H9 (cell line): ENCODE results near the gene GHRHR. TPM values are rescaled to one million over a fixed set of nuclear protein-coding genes. Genes with fewer than 3 reads are reported as not detected.

Experiments used
- DNase-seq: peaks from one replicate; pipeline ENCODE4 v3.0.0-alpha.2; 2017
- H2AFZ ChIP-seq: one replicate; pipeline ENCODE4 v1.6.1; 2013; ENCODE audit warnings: mild to moderate bottlenecking, low read length, control low read depth, moderate library complexity
- H2AK5ac ChIP-seq: 2 replicates; pipeline ENCODE4 v1.6.1; 2013; ENCODE audit warnings: low read length, control low read depth, mixed read lengths; ENCODE audit not compliant: insufficient read length
- H2BK120ac ChIP-seq: one replicate; pipeline ENCODE4 v1.6.1; 2013; ENCODE audit warnings: low read depth, mild to moderate bottlenecking, low read length, control low read depth, inconsistent platforms; ENCODE audit not compliant: poor library complexity, severe bottlenecking
- H2BK12ac ChIP-seq: 2 replicates; pipeline ENCODE4 v1.6.1; 2013; ENCODE audit warnings: low read length, control low read depth, mixed read lengths, low read depth; ENCODE audit not compliant: insufficient read length
- H2BK15ac ChIP-seq: 2 replicates; pipeline ENCODE4 v1.6.1; 2013; ENCODE audit warnings: low read depth, low read length, control low read depth
- H2BK20ac ChIP-seq: one replicate; pipeline ENCODE4 v1.6.1; 2013; ENCODE audit warnings: low read depth, mild to moderate bottlenecking, low read length, control low read depth, inconsistent platforms; ENCODE audit not compliant: poor library complexity, severe bottlenecking
- H2BK5ac ChIP-seq: 2 replicates; pipeline ENCODE4 v1.6.1; 2013; ENCODE audit warnings: low read length, control low read depth, mixed read lengths; ENCODE audit not compliant: insufficient read length
- H3K14ac ChIP-seq: 2 replicates; pipeline ENCODE4 v1.6.1; 2013; ENCODE audit warnings: low read length, control low read depth; ENCODE audit not compliant: insufficient read depth
- H3K18ac ChIP-seq: 2 replicates; pipeline ENCODE4 v1.6.1; 2013; ENCODE audit warnings: low read depth, mild to moderate bottlenecking, mixed read lengths, low read length, control low read depth; ENCODE audit not compliant: insufficient read length
- H3K23ac ChIP-seq: 2 replicates; pipeline ENCODE4 v1.6.1; 2013; ENCODE audit warnings: low read length, control low read depth, mixed read lengths, low read depth; ENCODE audit not compliant: insufficient read length
- H3K23me2 ChIP-seq: 2 replicates; pipeline ENCODE4 v1.6.1; 2013; ENCODE audit warnings: low read depth, mild to moderate bottlenecking, mixed read lengths, low read length, control low read depth; ENCODE audit not compliant: insufficient read length, poor library complexity, severe bottlenecking
- H3K27ac ChIP-seq: 2 replicates; pipeline ENCODE4 v1.5.1; 2013; ENCODE audit warnings: low read length, control low read depth, mixed read lengths, low read depth; ENCODE audit not compliant: insufficient read length
- H3K27me3 ChIP-seq: 2 replicates; pipeline ENCODE4 v1.6.1; 2013; ENCODE audit warnings: low read length, control low read depth, inconsistent platforms; ENCODE audit not compliant: insufficient read depth
- H3K4ac ChIP-seq: 2 replicates; pipeline ENCODE4 v1.6.1; 2013; ENCODE audit warnings: low read depth, mild to moderate bottlenecking, control low read depth, inconsistent platforms, low read length, moderate library complexity
- H3K4me1 ChIP-seq: 2 replicates; pipeline ENCODE4 v1.6.1; 2013; ENCODE audit warnings: low read length, control low read depth, inconsistent platforms; ENCODE audit not compliant: insufficient read depth
- H3K4me2 ChIP-seq: 2 replicates; pipeline ENCODE4 v1.6.1; 2013; ENCODE audit warnings: low read length, control low read depth, mixed read lengths; ENCODE audit not compliant: insufficient read length, insufficient read depth
- H3K56ac ChIP-seq: 2 replicates; pipeline ENCODE4 v1.6.1; 2013; ENCODE audit warnings: low read depth, mild to moderate bottlenecking, mixed read lengths, low read length, control low read depth; ENCODE audit not compliant: insufficient read length
- H3K79me1 ChIP-seq: 2 replicates; pipeline ENCODE4 v1.6.1; 2013; ENCODE audit warnings: low read depth, mild to moderate bottlenecking, moderate library complexity, low read length, control low read depth, inconsistent platforms; ENCODE audit not compliant: insufficient read depth, poor library complexity, severe bottlenecking
- H3K79me2 ChIP-seq: 2 replicates; pipeline ENCODE4 v1.6.1; 2013; ENCODE audit warnings: low read length, control low read depth, inconsistent platforms; ENCODE audit not compliant: insufficient read depth
- H3K9ac ChIP-seq: 2 replicates; pipeline ENCODE4 v1.6.1; 2013; ENCODE audit warnings: low read length, control low read depth, mixed read lengths; ENCODE audit not compliant: insufficient read length; ENCODE audit errors: extremely low read depth
- H3K9me3 ChIP-seq: one replicate; pipeline ENCODE4 v1.6.1; 2013; ENCODE audit warnings: low read depth, low read length, inconsistent platforms; ENCODE audit not compliant: control insufficient read depth
- H3T11ph ChIP-seq: one replicate; pipeline ENCODE4 v1.6.1; 2013; ENCODE audit warnings: mild to moderate bottlenecking, low read length, control low read depth, inconsistent platforms
- H4K20me1 ChIP-seq: one replicate; pipeline ENCODE4 v1.6.1; 2013; ENCODE audit not compliant: control insufficient read depth, insufficient read length, insufficient read depth
- H4K5ac ChIP-seq: 2 replicates; pipeline ENCODE4 v1.6.1; 2013; ENCODE audit warnings: low read depth, mild to moderate bottlenecking, mixed read lengths, low read length, control low read depth; ENCODE audit not compliant: insufficient read length
- H4K8ac ChIP-seq: replicated peaks from 2 replicates; pipeline ENCODE4 v1.6.1; 2013; ENCODE audit warnings: low read length, control low read depth, mixed read lengths, low read depth; ENCODE audit not compliant: insufficient read length
- H4K91ac ChIP-seq: 2 replicates; pipeline ENCODE4 v1.6.1; 2013; ENCODE audit warnings: low read depth, mild to moderate bottlenecking, moderate library complexity, mixed read lengths, low read length, control low read depth; ENCODE audit not compliant: insufficient read length
- H3K27ac Mint-ChIP-seq, 3 experiments: 2 replicates in 2 of 3; 3 replicates in 1 of 3; pipeline ENCODE4 v1.8.0; 2020 to 2021; ENCODE audit warnings: mixed read lengths in 3 of 3, mild to moderate bottlenecking in 1 of 3, moderate library complexity in 1 of 3
- H3K27me3 Mint-ChIP-seq: 2 replicates; pipeline ENCODE4 v1.8.0; 2021; ENCODE audit warnings: low read depth, mild to moderate bottlenecking, moderate library complexity, mixed read lengths
- H3K36me3 Mint-ChIP-seq, 3 experiments: 2 replicates in 2 of 3; 3 replicates in 1 of 3; pipeline ENCODE4 v1.8.0; 2020 to 2021; ENCODE audit warnings: low read depth in 3 of 3, mixed read lengths in 3 of 3; ENCODE audit not compliant: insufficient read depth in 1 of 3
- H3K4me1 Mint-ChIP-seq, 2 experiments: 2 replicates each; pipeline ENCODE4 v1.8.0; 2020; ENCODE audit warnings: mixed read lengths in 2 of 2
- H3K4me3 Mint-ChIP-seq, 2 experiments: 2 replicates in 1 of 2; 3 replicates in 1 of 2; pipeline ENCODE4 v1.8.0; 2020 to 2021; ENCODE audit warnings: mild to moderate bottlenecking in 2 of 2, mixed read lengths in 2 of 2, moderate library complexity in 1 of 2
- H3K9me3 Mint-ChIP-seq, 2 experiments: 2 replicates in 1 of 2; 3 replicates in 1 of 2; pipeline ENCODE4 v1.8.0; 2020; ENCODE audit warnings: mild to moderate bottlenecking in 2 of 2, mixed read lengths in 2 of 2, moderate library complexity in 1 of 2
- WGBS: extraction: QIAGEN DNeasy Blood & Tissue Kit; methylation state at CpG from one replicate; pipeline ENCODE4 v1.1.7; 2013; ENCODE audit warnings: missing lambda C conversion rate, low lambda C conversion rate, mixed read lengths; ENCODE audit not compliant: insufficient read length; ENCODE audit errors: extremely low coverage; 5-methylcytosine and 5-hydroxymethylcytosine counted together
- total RNA-seq: library from RNA; stranded (reverse); gene quantifications from 2 replicates; pipeline ENCODE4 v1.2.1, GENCODE V29; 2021
- TF ChIP-seq, protein P1 (sequence below): fragments of 200-600 bp; sonication (generic); conservative IDR thresholded peaks from 3 replicates; pipeline ENCODE4 v1.8.0; 2021; ENCODE audit warnings: antibody characterized with exemption, mild to moderate bottlenecking

GHRHR gene
- total RNA-seq, 1 experiment from 2014 or later = 7.4 TPM

DNA sequence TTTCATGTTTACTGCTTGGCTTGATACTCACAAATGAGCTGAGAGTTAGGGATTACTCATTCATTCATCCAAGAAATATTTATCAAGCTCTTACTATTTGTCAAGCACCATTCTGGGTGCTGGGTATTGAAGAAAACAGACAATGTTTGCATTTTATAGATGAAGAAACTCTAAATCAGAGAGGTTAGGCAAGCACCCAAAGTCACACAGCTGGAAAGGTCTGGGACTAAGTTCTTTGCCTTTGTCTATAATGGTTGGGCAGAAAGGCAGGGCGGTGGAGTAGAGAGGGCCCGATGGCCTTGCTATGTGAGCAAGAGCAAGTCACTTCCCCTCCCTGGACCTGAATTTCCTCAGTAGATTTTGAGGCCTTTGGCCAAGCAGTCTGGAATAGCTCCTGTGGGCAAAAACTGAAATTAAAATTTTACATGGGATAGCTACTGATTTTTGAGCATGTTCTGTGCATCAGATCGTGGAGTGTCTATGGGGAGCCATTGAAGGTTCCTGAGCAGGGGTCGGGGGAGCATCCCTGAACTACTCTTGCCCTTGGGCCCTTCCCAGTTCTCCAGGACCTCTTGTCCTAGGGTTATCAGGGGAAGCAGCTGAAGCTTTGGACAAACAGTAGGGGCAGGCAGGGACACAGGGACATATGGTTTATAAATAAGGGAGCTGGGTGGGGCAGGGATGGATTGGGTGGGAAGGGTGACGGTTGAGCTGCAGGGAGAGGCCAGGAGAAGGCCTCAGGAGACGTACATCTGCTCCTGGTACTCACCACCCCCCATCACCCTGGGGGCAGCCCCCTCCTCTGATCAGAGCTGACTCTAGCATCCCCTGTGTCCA, 28.8 kb upstream of the GHRHR start:
- Histone ChIP-seq H3K4ac (no peak overlapping the region), H3K23ac (no peak overlapping the region), H4K5ac (no peak overlapping the region), H3K27me3 (no peaks in the 10 kb centered on the region; the same call in 1 of the 2 replicates), H2AFZ (no peak overlapping the region), H3K9ac (no peak overlapping the region), H3T11ph (no peak overlapping the region), H3K79me2 (no peaks in the 10 kb centered on the region), H3K27ac (no peak overlapping the region), H4K8ac (no peak overlapping the region), H3K79me1 (no peaks in the 10 kb centered on the region), H2BK120ac (no peak overlapping the region), H3K4me2 (no peak overlapping the region), H3K23me2 (peaks cover 3% of the 10 kb centered on the region), H3K14ac (no peak overlapping the region), H3K56ac (no peak overlapping the region), H3K9me3 (no peaks in the 10 kb centered on the region), H4K20me1 (no peaks in the 10 kb centered on the region), H4K91ac (no peak overlapping the region), H2BK5ac (no peak overlapping the region), H3K18ac (no peak overlapping the region), H2AK5ac (no peak overlapping the region), H2BK20ac (no peak overlapping the region), H2BK12ac (no peak overlapping the region), H2BK15ac (no peak overlapping the region), H3K4me1 (no peaks in the 10 kb centered on the region)
- TF ChIP-seq, protein P1, sequence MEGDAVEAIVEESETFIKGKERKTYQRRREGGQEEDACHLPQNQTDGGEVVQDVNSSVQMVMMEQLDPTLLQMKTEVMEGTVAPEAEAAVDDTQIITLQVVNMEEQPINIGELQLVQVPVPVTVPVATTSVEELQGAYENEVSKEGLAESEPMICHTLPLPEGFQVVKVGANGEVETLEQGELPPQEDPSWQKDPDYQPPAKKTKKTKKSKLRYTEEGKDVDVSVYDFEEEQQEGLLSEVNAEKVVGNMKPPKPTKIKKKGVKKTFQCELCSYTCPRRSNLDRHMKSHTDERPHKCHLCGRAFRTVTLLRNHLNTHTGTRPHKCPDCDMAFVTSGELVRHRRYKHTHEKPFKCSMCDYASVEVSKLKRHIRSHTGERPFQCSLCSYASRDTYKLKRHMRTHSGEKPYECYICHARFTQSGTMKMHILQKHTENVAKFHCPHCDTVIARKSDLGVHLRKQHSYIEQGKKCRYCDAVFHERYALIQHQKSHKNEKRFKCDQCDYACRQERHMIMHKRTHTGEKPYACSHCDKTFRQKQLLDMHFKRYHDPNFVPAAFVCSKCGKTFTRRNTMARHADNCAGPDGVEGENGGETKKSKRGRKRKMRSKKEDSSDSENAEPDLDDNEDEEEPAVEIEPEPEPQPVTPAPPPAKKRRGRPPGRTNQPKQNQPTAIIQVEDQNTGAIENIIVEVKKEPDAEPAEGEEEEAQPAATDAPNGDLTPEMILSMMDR = no peak
- Mint-ChIP-seq H3K36me3 (no peaks in the 10 kb centered on the region), H3K27ac (no peak overlapping the region), H3K27me3 (peaks cover 73% of the 10 kb centered on the region), H3K4me1 (peaks cover 6 to 19% of the 10 kb centered on the region in 2 experiments), H3K4me3 (no peak overlapping the region), H3K9me3 (no peaks in the 10 kb centered on the region; a peak in 1 of 5 replicates)
- no peak for DNase-seq
- WGBS = no CpG with 5 or more reads among the region's 6 CpGs
